K562 (cell line): ENCODE data around the gene ITGAL. TPM values are rescaled to one million over a fixed set of nuclear protein-coding genes. Genes with fewer than 3 reads are reported as not detected.

ENCODE experiments used
- BHLHE40 ChIP-seq: IDR thresholded peaks from 2 replicates; pipeline ENCODE4 v1.6.1; 2011; ENCODE audit warnings: low read length, improper control_type of control experiment
- CBX3 ChIP-seq, 2 experiments: IDR thresholded peaks; 1 replicate in 1 of 2; 2 replicates in 1 of 2; pipeline ENCODE4 v1.6.1; 2012; ENCODE audit warnings: inconsistent platforms in 2 of 2, low read length in 2 of 2, borderline replicate concordance in 1 of 2, control low read depth in 1 of 2
- CHD4 ChIP-seq: fragments of 200-600 bp; sonication (generic); IDR thresholded peaks from 3 replicates; pipeline ENCODE4 v1.6.1; 2012; ENCODE audit warnings: low read depth, mild to moderate bottlenecking, mixed read lengths, low read length, inconsistent platforms; ENCODE audit not compliant: insufficient read depth, insufficient replicate concordance, poor library complexity, severe bottlenecking
- DNMT1 ChIP-seq: fragments of 450-650 bp; IDR thresholded peaks from 2 replicates; pipeline ENCODE4 v1.6.1; 2016; ENCODE audit warnings: antibody characterized with exemption, mild to moderate bottlenecking
- EGR1 ChIP-seq: fragments of 450-650 bp; conservative IDR thresholded peaks from 2 replicates; pipeline ENCODE4 v1.6.1; 2017; ENCODE audit warnings: mild to moderate bottlenecking
- ELF4 ChIP-seq: fragments of 450-650 bp; formaldehyde crosslinking; IDR thresholded peaks from 2 replicates; pipeline ENCODE4 v1.4.0; 2022; ENCODE audit warnings: missing genetic modification characterization
- ETV6 ChIP-seq, 3 experiments: fragments of 150-350 bp in 1 of 3; sonication (generic) in 1 of 3; formaldehyde crosslinking in 1 of 3; IDR thresholded peaks; 2 replicates each; pipeline versions ENCODE4 v1.6.1 to v1.8.0; 2014 to 2022; ENCODE audit warnings: borderline replicate concordance in 2 of 3, low read depth in 2 of 3, antibody characterized with exemption in 1 of 3, low read length in 1 of 3, mild to moderate bottlenecking in 1 of 3, missing genetic modification reagents in 1 of 3
- FOXJ3 ChIP-seq: sonication (generic); formaldehyde crosslinking; IDR thresholded peaks from 2 replicates; pipeline ENCODE4 v1.4.0; 2020; ENCODE audit warnings: mild to moderate bottlenecking, missing genetic modification reagents
- HDAC6 ChIP-seq: IDR thresholded peaks from 2 replicates; pipeline ENCODE4 v1.6.1; 2012; ENCODE audit warnings: low read depth, mild to moderate bottlenecking, control low read depth, inconsistent platforms, low read length, moderate library complexity
- KLF6 ChIP-seq: fragments of 250-450 bp; sonication (Bioruptor Pico); IDR thresholded peaks from 2 replicates; pipeline ENCODE4 v1.4.0; 2020; ENCODE audit warnings: mild to moderate bottlenecking, moderate library complexity, borderline replicate concordance
- MEF2D ChIP-seq: conservative IDR thresholded peaks from 2 replicates; pipeline ENCODE4 v1.6.1; 2016; ENCODE audit warnings: low read depth, missing genetic modification characterization, missing compliant biosample characterization
- MEIS2 ChIP-seq: fragments of 450-650 bp; IDR thresholded peaks from 2 replicates; pipeline ENCODE4 v1.6.1; 2014; ENCODE audit warnings: mild to moderate bottlenecking; ENCODE audit not compliant: partially characterized antibody
- MYNN ChIP-seq, 2 experiments: sonication (generic); formaldehyde crosslinking in 1 of 2; IDR thresholded peaks; 2 replicates each; pipeline versions ENCODE4 v1.5.0 to v1.6.1; 2016 to 2020; ENCODE audit warnings: antibody characterized with exemption in 1 of 2, missing genetic modification reagents in 1 of 2
- NELFE ChIP-seq: IDR thresholded peaks from 2 replicates; pipeline ENCODE4 v1.6.1; 2011; ENCODE audit warnings: mild to moderate bottlenecking; ENCODE audit not compliant: insufficient read depth, insufficient read length
- PCBP2 ChIP-seq: fragments of 200-400 bp; formaldehyde crosslinking; IDR thresholded peaks from 2 replicates; pipeline ENCODE4 v1.6.1; 2018; ENCODE audit warnings: low read length, low read depth, mild to moderate bottlenecking, moderate library complexity; ENCODE audit not compliant: poor library complexity, severe bottlenecking
- POLR2A ChIP-seq: fragments of 450-650 bp; conservative IDR thresholded peaks from 2 replicates; pipeline ENCODE4 v1.6.1; 2016
- RB1 ChIP-seq: fragments of 450-650 bp; IDR thresholded peaks from 2 replicates; pipeline ENCODE4 v1.6.1; 2017; ENCODE audit warnings: low read depth, mild to moderate bottlenecking
- SETDB1 ChIP-seq: IDR thresholded peaks from one replicate; pipeline ENCODE4 v1.6.1; 2012; ENCODE audit warnings: low read length, control low read depth, inconsistent platforms
- SMARCE1 ChIP-seq: fragments of 450-650 bp; IDR thresholded peaks from 2 replicates; pipeline ENCODE4 v1.7.1; 2016; ENCODE audit warnings: mild to moderate bottlenecking
- TRIM24 ChIP-seq, 2 experiments: fragments of 450-650 bp; IDR thresholded peaks; 2 replicates each; pipeline ENCODE4 v1.6.1; 2016
- ZNF507 ChIP-seq: conservative IDR thresholded peaks from 2 replicates; pipeline ENCODE4 v1.6.1; 2017; ENCODE audit warnings: missing genetic modification characterization, missing compliant biosample characterization
- polyA plus RNA-seq, 8 experiments: library from polyadenylated mRNA; depleted of rRNA in 4 of 8; stranded (reverse) in 5 of 8; unstranded in 3 of 8; fragments of >200 nt; fragmentation: Nextera tagmentation in 2 of 8; fragmentation: Illumina TruSeq in 1 of 8; extraction: Ambion mirVana in 2 of 8; extraction: Trizol in 1 of 8; gene quantifications; 2 replicates each; pipeline versions ENCODE4 v1.2.1 to v1.2.3, GENCODE V29; 2011 to 2014; ENCODE audit warnings: inconsistent platforms in 1 of 8, missing spikeins in 1 of 8
- total RNA-seq, 7 experiments: library from RNA; depleted of rRNA in 6 of 7; stranded (reverse); fragments of >200 nt in 6 of 7; fragmentation: Illumina TruSeq in 2 of 7; extraction: Trizol in 2 of 7; gene quantifications; 2 replicates each; pipeline versions ENCODE4 v1.2.1 to v1.2.3, GENCODE V29; 2011 to 2021; ENCODE audit warnings: low replicate concordance in 1 of 7
- TF ChIP-seq, protein P1 (sequence below), 2 experiments: IDR thresholded peaks; 2 replicates each; pipeline ENCODE4 v1.6.1; 2011; ENCODE audit warnings: borderline replicate concordance in 1 of 2, control low read depth in 1 of 2, low read depth in 1 of 2, low read length in 1 of 2, mild to moderate bottlenecking in 1 of 2, mixed read lengths in 1 of 2, moderate library complexity in 1 of 2; ENCODE audit not compliant: insufficient read depth in 1 of 2, insufficient read length in 1 of 2, poor library complexity in 1 of 2, severe bottlenecking in 1 of 2; ENCODE audit errors: extremely low read depth in 1 of 2
- TF ChIP-seq, protein P2 (sequence below): sonication (generic); formaldehyde crosslinking; IDR thresholded peaks from 2 replicates; pipeline ENCODE4 v1.4.0; 2020; ENCODE audit warnings: mild to moderate bottlenecking, missing genetic modification reagents
- TF ChIP-seq, protein P3 (sequence below), 2 experiments: fragments of 200-800 bp in 1 of 2; sonication (Bioruptor generic) in 1 of 2; sonication (generic) in 1 of 2; formaldehyde crosslinking in 1 of 2; IDR thresholded peaks in 1 of 2; conservative IDR thresholded peaks in 1 of 2; 2 replicates each; pipeline versions ENCODE4 v1.5.0 to v1.6.1; 2016 to 2020; ENCODE audit warnings: missing compliant biosample characterization in 1 of 2, missing genetic modification characterization in 1 of 2, missing genetic modification reagents in 1 of 2

ITGAL gene
- total and polyA plus RNA-seq, 9 of the 15 experiments (the other 6 are each of a cell fraction or from before 2014, with no cell fraction given): 0.01 to 0.53 TPM; not detected in 7

DNA sequence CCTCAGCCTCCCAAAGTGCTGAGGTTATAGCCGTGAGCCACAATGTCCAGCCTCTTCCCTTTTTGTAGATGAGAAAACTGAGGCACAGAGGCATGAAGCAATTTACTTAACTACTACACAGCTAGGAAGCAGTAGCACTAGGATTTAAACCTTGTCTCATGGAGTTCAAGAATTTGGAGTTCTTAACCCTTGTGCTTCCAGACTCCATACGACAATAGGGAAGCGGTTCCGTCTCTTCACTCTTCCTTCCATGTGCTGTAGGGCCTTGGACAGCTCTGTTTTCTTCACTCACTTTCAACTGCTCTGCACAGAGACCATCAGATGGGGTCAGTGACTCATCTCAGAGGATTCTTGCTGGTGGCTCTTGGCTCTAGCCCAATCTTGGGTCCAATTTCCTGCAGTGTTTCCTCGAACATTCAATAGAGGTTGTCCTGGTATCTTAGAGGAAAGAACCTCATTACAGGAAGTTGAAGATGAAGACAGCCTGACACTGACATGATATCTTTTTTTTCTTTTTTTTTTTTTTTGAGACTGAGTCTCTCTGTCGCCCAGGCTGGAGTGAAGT is 19.3 kb downstream of the ITGAL start (continued):
- TF ChIP-seq, protein P1, sequence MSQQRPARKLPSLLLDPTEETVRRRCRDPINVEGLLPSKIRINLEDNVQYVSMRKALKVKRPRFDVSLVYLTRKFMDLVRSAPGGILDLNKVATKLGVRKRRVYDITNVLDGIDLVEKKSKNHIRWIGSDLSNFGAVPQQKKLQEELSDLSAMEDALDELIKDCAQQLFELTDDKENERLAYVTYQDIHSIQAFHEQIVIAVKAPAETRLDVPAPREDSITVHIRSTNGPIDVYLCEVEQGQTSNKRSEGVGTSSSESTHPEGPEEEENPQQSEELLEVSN (IDR thresholded peaks at IDR 0.05; ENCODE audit: borderline replicate concordance in 1 of 2, extremely low read depth in 1 of 2, insufficient read depth in 1 of 2, insufficient read length in 1 of 2, low read depth in 1 of 2, low read length in 1 of 2, poor library complexity in 1 of 2, severe bottlenecking in 1 of 2): peak in 1 of 2 experiments; percentile 20
- TF ChIP-seq ZNF507 (tag): no peak
- no peak for TF ChIP-seq NELFE
- TF ChIP-seq, protein P2, sequence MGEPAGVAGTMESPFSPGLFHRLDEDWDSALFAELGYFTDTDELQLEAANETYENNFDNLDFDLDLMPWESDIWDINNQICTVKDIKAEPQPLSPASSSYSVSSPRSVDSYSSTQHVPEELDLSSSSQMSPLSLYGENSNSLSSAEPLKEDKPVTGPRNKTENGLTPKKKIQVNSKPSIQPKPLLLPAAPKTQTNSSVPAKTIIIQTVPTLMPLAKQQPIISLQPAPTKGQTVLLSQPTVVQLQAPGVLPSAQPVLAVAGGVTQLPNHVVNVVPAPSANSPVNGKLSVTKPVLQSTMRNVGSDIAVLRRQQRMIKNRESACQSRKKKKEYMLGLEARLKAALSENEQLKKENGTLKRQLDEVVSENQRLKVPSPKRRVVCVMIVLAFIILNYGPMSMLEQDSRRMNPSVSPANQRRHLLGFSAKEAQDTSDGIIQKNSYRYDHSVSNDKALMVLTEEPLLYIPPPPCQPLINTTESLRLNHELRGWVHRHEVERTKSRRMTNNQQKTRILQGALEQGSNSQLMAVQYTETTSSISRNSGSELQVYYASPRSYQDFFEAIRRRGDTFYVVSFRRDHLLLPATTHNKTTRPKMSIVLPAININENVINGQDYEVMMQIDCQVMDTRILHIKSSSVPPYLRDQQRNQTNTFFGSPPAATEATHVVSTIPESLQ (CRISPR knock-in tag): no peak
- TF ChIP-seq SETDB1: no peak
- no peak for TF ChIP-seq EGR1
- TF ChIP-seq BHLHE40: no peak
- TF ChIP-seq ETV6 (IDR thresholded peaks at IDR 0.05; ENCODE audit: borderline replicate concordance in 1 of 2, low read depth in 2 of 2, low read length in 1 of 2): peak in 1 of 2 experiments; percentile 79; a peak in 2 of 4 replicates
- TF ChIP-seq ETV6 (CRISPR knock-in tag; IDR thresholded peaks at IDR 0.05; ENCODE audit: borderline replicate concordance): no peak
- no peak for TF ChIP-seq DNMT1
- no peak for TF ChIP-seq KLF6 (CRISPR knock-in tag)
- TF ChIP-seq FOXJ3 (CRISPR knock-in tag): no peak
- no peak for TF ChIP-seq PCBP2
- 0 out of 3 replicates have a peak, but pooled peaks of 1 of the 2 experiments have one; percentile 18 for TF ChIP-seq CBX3 (IDR thresholded peaks at IDR 0.05; ENCODE audit: borderline replicate concordance in 1 of 2, low read length in 2 of 2)
- TF ChIP-seq CHD4: no peak
- TF ChIP-seq MEIS2: peak; percentile 78
- no peak; the same call in 1 of the 2 replicates for TF ChIP-seq POLR2A
- TF ChIP-seq TRIM24 (IDR thresholded peaks at IDR 0.05): peak; percentile 27 to 57; a peak in 2 of 4 replicates
- no peak for TF ChIP-seq ELF4 (CRISPR knock-in tag)
- no peak for TF ChIP-seq HDAC6
- TF ChIP-seq RB1: no peak
- TF ChIP-seq MYNN (IDR thresholded peaks at IDR 0.05): no peak
- no peak for TF ChIP-seq MYNN (CRISPR knock-in tag; IDR thresholded peaks at IDR 0.05)
- no peak for TF ChIP-seq MEF2D (tag)
- TF ChIP-seq SMARCE1: peak; percentile 75
- TF ChIP-seq, protein P3, sequence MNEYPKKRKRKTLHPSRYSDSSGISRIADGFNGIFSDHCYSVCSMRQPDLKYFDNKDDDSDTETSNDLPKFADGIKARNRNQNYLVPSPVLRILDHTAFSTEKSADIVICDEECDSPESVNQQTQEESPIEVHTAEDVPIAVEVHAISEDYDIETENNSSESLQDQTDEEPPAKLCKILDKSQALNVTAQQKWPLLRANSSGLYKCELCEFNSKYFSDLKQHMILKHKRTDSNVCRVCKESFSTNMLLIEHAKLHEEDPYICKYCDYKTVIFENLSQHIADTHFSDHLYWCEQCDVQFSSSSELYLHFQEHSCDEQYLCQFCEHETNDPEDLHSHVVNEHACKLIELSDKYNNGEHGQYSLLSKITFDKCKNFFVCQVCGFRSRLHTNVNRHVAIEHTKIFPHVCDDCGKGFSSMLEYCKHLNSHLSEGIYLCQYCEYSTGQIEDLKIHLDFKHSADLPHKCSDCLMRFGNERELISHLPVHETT (CRISPR knock-in tag; conservative IDR thresholded peaks at IDR 0.05 in 1 of 2, IDR thresholded peaks at IDR 0.05 in 1 of 2): 0 out of 4 replicates have a peak, but pooled peaks of 1 of the 2 experiments have one; percentile 24
